AG10803 (cell line): ENCODE results near the gene NEK6.

Source experiments
- DNase-seq: peaks from one replicate; pipeline ENCODE4 v3.0.0; 2010; ENCODE audit warnings: low read depth
- H3K4me3 ChIP-seq: 2 replicates; pipeline ENCODE4 v1.5.1; 2011; ENCODE audit warnings: mild to moderate bottlenecking, low read length, control low read depth
- CTCF ChIP-seq: conservative IDR thresholded peaks from 2 replicates; pipeline ENCODE4 v1.5.1; 2011; ENCODE audit warnings: mild to moderate bottlenecking, low read length, control low read depth, inconsistent platforms

NEK6 gene

DNA sequence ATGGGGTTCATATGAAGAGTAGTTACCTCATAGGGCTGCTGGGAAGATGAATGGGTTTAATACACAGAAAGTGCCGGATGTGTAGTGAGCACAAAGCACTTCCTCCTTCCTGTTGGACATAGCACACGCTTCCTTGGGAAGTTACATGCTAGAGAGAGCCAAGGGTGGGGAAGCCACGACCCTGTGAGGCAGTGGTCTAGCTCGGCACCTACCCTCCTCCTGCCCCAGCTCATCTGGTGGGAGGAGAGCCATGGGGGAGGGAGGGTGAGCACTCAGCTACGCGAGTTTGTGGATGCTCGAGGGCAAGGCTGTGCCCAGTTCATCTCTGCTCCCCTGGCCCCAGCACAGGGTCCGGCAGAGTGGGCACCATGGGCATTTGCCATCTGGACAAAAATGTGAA, 43.6 kb upstream of the NEK6 start:
- no peak for DNase-seq
- H3K4me3 ChIP-seq = no peak overlapping the region
- TF ChIP-seq CTCF = no peak

DNA sequence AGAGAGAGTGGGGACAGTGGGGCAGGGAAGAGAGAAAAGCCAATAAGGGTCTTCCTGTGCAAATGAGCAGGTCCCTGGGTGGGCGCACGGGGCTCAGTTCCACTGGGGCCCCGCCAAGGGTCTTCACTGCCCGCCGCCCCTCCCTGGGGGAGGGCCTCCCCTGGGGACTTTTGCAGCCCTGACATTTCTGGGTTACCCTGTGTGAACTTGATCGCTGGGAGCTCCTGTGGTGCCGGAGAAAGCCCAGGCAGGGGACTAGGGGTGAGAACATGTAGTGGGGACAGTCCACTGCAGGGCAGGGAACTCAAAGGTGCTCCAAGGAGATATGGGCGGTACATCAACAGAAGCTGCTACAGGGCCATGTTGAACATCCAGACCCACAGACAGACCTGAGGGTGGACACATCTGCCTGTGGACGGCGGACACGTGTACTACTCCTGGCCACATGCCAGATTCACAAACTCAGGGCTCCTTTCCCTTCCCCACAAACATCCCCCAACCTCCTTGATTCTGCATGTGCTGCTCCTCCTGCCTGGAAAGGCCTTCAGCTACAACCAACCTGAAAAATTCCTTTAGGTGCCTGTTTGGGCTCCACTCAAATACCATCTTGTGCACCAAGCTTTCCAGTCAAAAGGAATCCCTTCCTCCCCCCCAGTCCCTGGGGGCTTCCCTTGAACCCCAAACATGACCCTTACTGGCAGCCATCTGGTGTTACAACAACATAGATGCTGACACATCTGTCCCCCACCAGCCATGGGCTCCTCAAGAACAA, 43.0 kb upstream of the NEK6 start:
- TF ChIP-seq CTCF = no peak
- no peak for DNase-seq
- H3K4me3 ChIP-seq = no peak overlapping the region

- TF ChIP-seq CTCF = no peak
Measured at GRCh38 chr9:124215368-124215910, 42.3 kb upstream of the NEK6 start.

GRCh38 chr9:124215956-124216355, 41.8 kb upstream of the NEK6 start:
- no peak for TF ChIP-seq CTCF
- H3K4me3 ChIP-seq = no peak overlapping the region
- DNase-seq = no peak

More at GRCh38 chr9:124215368-124215910, 42.3 kb upstream of the NEK6 start:
- no peak for DNase-seq
- H3K4me3 ChIP-seq = no peak overlapping the region

DNA sequence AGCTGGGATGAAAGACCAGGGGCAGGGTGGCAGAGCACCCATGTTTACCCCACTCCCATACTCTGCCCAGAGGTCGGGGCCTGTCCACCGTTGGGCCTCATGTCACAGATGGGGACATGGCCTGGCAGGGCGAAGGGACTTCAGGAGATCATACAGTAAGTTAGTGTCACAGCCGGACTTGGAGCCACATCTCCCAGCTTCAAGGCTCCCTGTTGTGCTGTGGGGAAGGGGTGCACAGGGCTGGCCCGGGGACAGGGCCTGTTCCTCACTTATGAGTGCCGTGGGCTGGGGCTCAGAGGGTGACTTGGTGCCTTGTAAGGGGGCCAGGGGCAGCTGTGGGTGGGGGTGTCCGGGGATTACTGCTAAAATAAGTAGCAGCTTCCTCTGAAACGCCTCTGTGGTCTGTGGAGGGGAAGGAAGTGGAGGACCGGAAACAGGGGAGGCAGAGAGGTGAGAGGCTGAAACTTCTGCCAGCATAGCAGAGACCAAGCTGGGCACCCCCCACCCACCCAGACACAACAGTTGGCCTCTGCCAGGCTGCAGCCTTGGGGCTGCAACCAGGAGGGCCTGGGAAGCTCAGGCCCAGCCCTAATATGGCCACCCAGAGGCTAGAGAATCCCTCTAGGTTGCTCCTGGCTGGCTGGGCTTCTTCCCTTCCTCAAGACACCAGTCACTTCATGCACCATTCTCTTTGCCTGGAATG, 41.1 kb upstream of the NEK6 start:
- DNase-seq = no peak
- TF ChIP-seq CTCF = no peak
- no peak overlapping the region for H3K4me3 ChIP-seq

DNA sequence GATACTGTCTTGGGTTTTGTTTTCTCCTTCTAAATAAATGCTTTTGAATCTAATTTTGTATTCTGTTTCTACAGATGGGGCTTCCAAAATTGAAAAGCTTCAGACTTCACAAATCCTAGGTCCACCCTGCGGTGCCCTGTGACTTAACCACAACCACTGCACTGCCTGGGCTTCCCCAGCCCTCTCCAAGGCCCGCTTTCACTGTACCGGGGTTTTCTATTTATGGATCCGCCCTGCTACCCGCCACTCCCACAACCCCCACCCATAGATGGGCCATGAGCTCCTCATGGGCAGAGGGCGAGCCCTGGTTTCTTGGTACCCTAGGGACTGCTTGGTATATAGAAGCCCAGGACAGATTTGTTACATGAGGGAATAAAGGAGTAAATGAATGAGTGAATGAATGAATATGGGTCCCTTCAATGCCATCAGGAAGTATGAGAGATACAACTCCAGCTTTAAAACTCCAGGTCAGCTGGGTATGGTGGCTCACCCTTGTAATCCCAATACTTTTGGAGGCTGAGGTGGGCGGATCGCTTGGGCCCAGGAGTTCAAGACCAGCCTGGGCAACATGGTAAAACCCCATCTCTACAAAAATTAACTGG, 39.8 kb upstream of the NEK6 start:
- H3K4me3 ChIP-seq = no peak overlapping the region
- TF ChIP-seq CTCF = no peak
- no peak for DNase-seq
